Measurements from ENCODE around the gene SLC7A1. TPM values are rescaled to one million over a fixed set of nuclear protein-coding genes. Genes with fewer than 3 reads are reported as not detected.

The SLC7A1 gene
- total and polyA plus RNA-seq, 2 of the 4 experiments (the other 2 are of a cell fraction), result 9.7 to 22.3 TPM

DNA sequence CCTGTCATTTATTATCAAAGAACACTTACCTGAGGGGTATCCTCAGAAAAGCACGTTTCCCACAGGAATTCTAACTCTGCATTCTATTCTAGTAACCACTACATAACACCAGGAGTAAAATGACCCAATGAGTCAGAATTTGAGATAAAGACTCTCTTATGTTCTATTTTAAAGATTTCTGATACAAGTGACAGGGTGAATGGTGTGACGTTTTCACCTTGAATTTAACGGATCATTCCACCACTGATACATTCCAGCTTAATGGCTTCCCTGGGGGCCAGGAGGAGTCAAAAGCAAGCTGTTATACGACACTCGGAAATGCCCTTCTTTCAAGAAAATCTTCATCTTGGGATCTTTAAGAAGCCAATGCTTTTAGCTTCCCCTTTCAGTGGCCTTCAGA lies 55.2 kb downstream of the SLC7A1 start:
- H3K23ac ChIP-seq (ENCODE audit: low read depth, low read length), result no peak overlapping the region
- no peak overlapping the region for H2AFZ ChIP-seq (replicated peaks; ENCODE audit: low read length, poor library complexity)
- no peak overlapping the region for H4K8ac ChIP-seq (ENCODE audit: low read depth in 2 of 2, low read length in 2 of 2)
- H2AK9ac ChIP-seq (replicated peaks; ENCODE audit: low read depth, low read length, poor library complexity), result no peak overlapping the region
- no peak overlapping the region for H3K27ac ChIP-seq (ENCODE audit: insufficient read depth, low read length)
- no peak overlapping the region for H2BK5ac ChIP-seq (ENCODE audit: low read depth, low read length, poor library complexity, severe bottlenecking)
- DNase-seq (no peak), ATAC-seq (ENCODE audit: low read depth) (no peak)
- CTCF ChIA-PET, result no interaction called here
- TF ChIP-seq RCOR1 (IDR thresholded peaks at IDR 0.05; ENCODE audit: insufficient replicate concordance, low read length) (no peak), FOS (IDR thresholded peaks at IDR 0.05; ENCODE audit: low read depth, low read length) (no peak), MAZ (IDR thresholded peaks at IDR 0.05; ENCODE audit: borderline replicate concordance, low read depth, low read length) (no peak), RAD21 (IDR thresholded peaks at IDR 0.05; ENCODE audit: low read length) (no peak), MXI1 (IDR thresholded peaks at IDR 0.05; ENCODE audit: borderline replicate concordance, low read depth, low read length) (no peak), BHLHE40 (IDR thresholded peaks at IDR 0.05; ENCODE audit: low read depth, low read length) (no peak), CEBPB (IDR thresholded peaks at IDR 0.05; ENCODE audit: low read depth, low read length) (no peak), USF2 (IDR thresholded peaks at IDR 0.05; ENCODE audit: low read depth, low read length) (no peak), CHD1 (IDR thresholded peaks at IDR 0.05; ENCODE audit: low read depth, low read length) (no peak), POLR2A (IDR thresholded peaks at IDR 0.05; ENCODE audit: low read depth, low read length) (no peak), MAFK (IDR thresholded peaks at IDR 0.05; ENCODE audit: low read depth, low read length) (no peak), NFE2L2 (IDR thresholded peaks at IDR 0.05; ENCODE audit: low read depth, low read length) (no peak), RFX5 (IDR thresholded peaks at IDR 0.05; ENCODE audit: low read depth, low read length) (no peak)
- H3K36me3 ChIP-seq (ENCODE audit: control insufficient read depth, insufficient read depth, low read length), result peaks cover 9% of the 10 kb centered on the region
- H3K9me1 ChIP-seq (ENCODE audit: insufficient read depth, low read length), result peaks cover 29% of the 10 kb centered on the region
- peaks cover 55 to 88% of the 10 kb centered on the region in 2 experiments for H3K79me1 ChIP-seq (ENCODE audit: low read depth in 1 of 2, low read length in 2 of 2)
- BruUV-seq (replicated peaks), result no TSS peak
- no CpG with 5 or more reads among the region's 5 CpGs for WGBS, 2 experiments (ENCODE audit: extremely low coverage in 2 of 2, insufficient read length in 1 of 2)
- H3K14ac ChIP-seq (replicated peaks; ENCODE audit: low read depth, low read length), result no peak overlapping the region
- H2AK5ac ChIP-seq (ENCODE audit: low read depth, low read length), result no peak overlapping the region
- H2BK120ac ChIP-seq (ENCODE audit: low read depth, low read length), result no peak overlapping the region
- H4K20me1 ChIP-seq (ENCODE audit: insufficient read depth, low read length), result peaks cover 67% of the 10 kb centered on the region
- H3K9ac ChIP-seq (ENCODE audit: low read depth, low read length), result no peak overlapping the region
- no peak overlapping the region for H4K5ac ChIP-seq (ENCODE audit: low read depth, low read length)
- no peak overlapping the region for H3K4ac ChIP-seq (ENCODE audit: low read depth, low read length)
- POLR2A ChIA-PET (ENCODE audit: unreplicated experiment), result no interaction called here
- H3K18ac ChIP-seq (ENCODE audit: low read depth, low read length), result no peak overlapping the region
- no peak overlapping the region for H4K91ac ChIP-seq (ENCODE audit: insufficient read depth, low read depth, low read length)
- in situ Hi-C loops (cut with MboI; ENCODE audit: low sequenced_read_pairs), result no loop called here
- no peak overlapping the region for H2BK15ac ChIP-seq (ENCODE audit: low read depth, low read length)
- H2BK20ac ChIP-seq (ENCODE audit: low read depth, low read length), result no peak overlapping the region
- dilution Hi-C loops (cut with HindIII; ENCODE audit: low sequenced_read_pairs, unreplicated experiment), result no loop called here
- H3K4me3 ChIP-seq (ENCODE audit: insufficient read depth, low read depth, low read length), result no peak overlapping the region
- intact Hi-C loops (cut with micrococcal nuclease), result no loop called here
- H3K9me3 ChIP-seq (ENCODE audit: control insufficient read depth, insufficient read depth, low read length), result no peaks in the 10 kb centered on the region
- H3K4me1 ChIP-seq (ENCODE audit: control insufficient read depth, insufficient read depth, low read length), result peaks cover 4% of the 10 kb centered on the region; the same call in 1 of the 2 replicates
- no peak overlapping the region for H3K4me2 ChIP-seq (ENCODE audit: low read depth, low read length)
- H3K27me3 ChIP-seq (ENCODE audit: control insufficient read depth, insufficient read depth, low read length), result no peaks in the 10 kb centered on the region
- no peak overlapping the region for H3K56ac ChIP-seq (ENCODE audit: extremely low read depth, insufficient read depth, low read length)
